Ecto neural progenitor cell (in vitro differentiated cells): ENCODE data around the gene C6orf163.
"Not testable (repeated sequence)": the region's sequence is repeated elsewhere in the genome, so short reads cannot be mapped to it uniquely, and the experiment has no call there.

Experiments used
- DNase-seq: peaks from one replicate; pipeline ENCODE4 v3.0.0-alpha.2; 2018; ENCODE audit warnings: low spot score

C6orf163 gene

GRCh38 chr6:87344731-87345130, at the start of gene C6orf163:
TSS of gene C6orf163 (plus strand) at chr6:87344813. CDS start at chr6:87345100, 287 bp downstream.
- DNase-seq = no peak

GRCh38 chr6:87297119-87297518, 47.5 kb upstream of the C6orf163 start:
- DNase-seq = no peak

- DNase-seq = not testable (repeated sequence)
Measured at GRCh38 chr6:87301277-87301676, 43.3 kb upstream of the C6orf163 start.

- no peak for DNase-seq
Measured at GRCh38 chr6:87308970-87309369, 35.6 kb upstream of the C6orf163 start.

GRCh38 chr6:87312860-87313259, 31.8 kb upstream of the C6orf163 start:
- DNase-seq = no peak

GRCh38 chr6:87315071-87315470, 29.5 kb upstream of the C6orf163 start:
- no peak for DNase-seq

GRCh38 chr6:87319271-87319987, 25.2 kb upstream of the C6orf163 start:
- DNase-seq = no peak

GRCh38 chr6:87322304-87323212, 22.1 kb upstream of the C6orf163 start, which contains the start of gene SMIM8:
TSS of gene SMIM8 (plus strand) at chr6:87322588. CDS start at chr6:87337032, 14,444 bp downstream.
- DNase-seq = peak; percentile 91

- DNase-seq = not testable (repeated sequence)
Measured at GRCh38 chr6:87323880-87324279, 20.7 kb upstream of the C6orf163 start.

GRCh38 chr6:87330961-87331360, 13.7 kb upstream of the C6orf163 start:
- DNase-seq = no peak

- no peak for DNase-seq
Measured at GRCh38 chr6:87333033-87333432, 11.6 kb upstream of the C6orf163 start.

- no peak for DNase-seq
Measured at GRCh38 chr6:87333591-87334181, 10.9 kb upstream of the C6orf163 start.

- DNase-seq = no peak
Measured at GRCh38 chr6:87334683-87335082, 9.9 kb upstream of the C6orf163 start.

- DNase-seq = no peak
Measured at GRCh38 chr6:87336367-87336766, 8.2 kb upstream of the C6orf163 start.

- DNase-seq = no peak
Measured at GRCh38 chr6:87340230-87340629, 4.4 kb upstream of the C6orf163 start.

GRCh38 chr6:87341158-87341557, 3.5 kb upstream of the C6orf163 start:
- no peak for DNase-seq

- DNase-seq = no peak
Measured at GRCh38 chr6:87341899-87342298, 2.7 kb upstream of the C6orf163 start.

- DNase-seq = no peak
Measured at GRCh38 chr6:87342829-87343228, 1.8 kb upstream of the C6orf163 start.

GRCh38 chr6:87346700-87347099, 2.1 kb downstream of the C6orf163 start:
- DNase-seq = no peak

GRCh38 chr6:87349896-87350295, 5.3 kb downstream of the C6orf163 start:
- no peak for DNase-seq

- DNase-seq = no peak
Measured at GRCh38 chr6:87350516-87350915, 5.9 kb downstream of the C6orf163 start.

GRCh38 chr6:87351583-87351982, 7.0 kb downstream of the C6orf163 start:
- DNase-seq = no peak

GRCh38 chr6:87356181-87356580, 11.6 kb downstream of the C6orf163 start:
- DNase-seq = no peak
